GM12801 (cell line): Measurements from ENCODE around the gene PPA1.

Source experiments
- CTCF ChIP-seq: IDR thresholded peaks from one replicate; pipeline ENCODE4 v1.5.1; 2011; ENCODE audit warnings: control low read depth; ENCODE audit not compliant: insufficient read length; ENCODE audit errors: extremely low read depth

The PPA1 gene

GRCh38 chr10:70178139-70178725, 55.0 kb downstream of the PPA1 start:
- TF ChIP-seq CTCF, result no peak

- no peak for TF ChIP-seq CTCF
Measured at GRCh38 chr10:70176441-70176840, 56.8 kb downstream of the PPA1 start.

GRCh38 chr10:70175516-70175915, 57.7 kb downstream of the PPA1 start:
- TF ChIP-seq CTCF, result no peak

GRCh38 chr10:70174058-70174741, 59.0 kb downstream of the PPA1 start:
- no peak for TF ChIP-seq CTCF

- TF ChIP-seq CTCF, result no peak
Measured at GRCh38 chr10:70169649-70170364, 63.4 kb downstream of the PPA1 start.

GRCh38 chr10:70169011-70169410, 64.2 kb downstream of the PPA1 start:
- TF ChIP-seq CTCF, result no peak

GRCh38 chr10:70167246-70167645, 66.0 kb downstream of the PPA1 start:
- TF ChIP-seq CTCF, result no peak
